ENCODE measurements around the gene ASPSCR1. TPM values are rescaled to one million over a fixed set of nuclear protein-coding genes. Genes with fewer than 3 reads are reported as not detected.

The ASPSCR1 gene
- total and polyA plus RNA-seq, 9 of the 15 experiments (the other 6 are each of a cell fraction or from before 2014, with no cell fraction given): 0.90 to 36.9 (median 11.6) TPM

DNA sequence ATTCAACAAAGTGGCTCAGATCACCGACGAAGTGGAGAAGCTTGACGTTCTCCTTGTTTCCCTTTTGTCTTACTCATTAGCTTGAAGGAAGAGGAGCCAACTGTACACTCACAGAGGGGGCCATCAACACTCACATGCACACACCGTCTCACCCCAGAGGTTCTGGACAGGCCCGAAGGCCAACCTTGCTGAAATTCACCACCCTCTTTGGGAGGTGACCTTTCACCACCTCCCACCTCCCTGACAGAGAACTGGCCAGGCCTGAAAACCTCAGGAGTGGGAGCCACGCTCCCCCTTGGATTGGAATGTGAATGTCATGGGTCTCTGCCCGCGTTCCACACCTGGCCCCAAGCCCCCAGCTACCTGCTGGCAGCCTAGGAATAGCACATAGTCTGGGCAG lies 58.1 kb downstream of the ASPSCR1 start:
- 58% methylated on average over 6 of the region's 8 CpGs for WGBS (ENCODE audit: insufficient coverage, low coverage, missing lambda C conversion rate)
- ChIA-PET CTCF (ENCODE audit: low intra/inter-chr PET ratio) (no interaction called here), POLR2A (interaction anchor here (0.6 to 6.4 kb wide), 6 partner anchors 14 to 93 kb away, joined by 3 to 51 read pairs (median 4); partner anchors contain the start of genes CENPX and LRRC45)
- Histone ChIP-seq H3K79me2 (ENCODE audit: control insufficient read depth, insufficient read depth, low read length) (peaks cover 41% of the 10 kb centered on the region), H3K27ac (ENCODE audit: extremely low read depth, low read depth, low read length) (peak overlapping the region; percentile 23; the same call in 1 of the 3 replicates), H2AFZ (ENCODE audit: low read depth, low read length) (no peak overlapping the region), H3K27me3 (ENCODE audit: control insufficient read depth in 2 of 2, insufficient read depth in 2 of 2, low read length in 2 of 2) (no peaks in the 10 kb centered on the region), H3K9me1 (ENCODE audit: control insufficient read depth, insufficient read depth, low read length) (peaks cover 6% of the 10 kb centered on the region), H4K20me1 (replicated peaks; ENCODE audit: control insufficient read depth, insufficient read depth, low read length) (peaks cover 21% of the 10 kb centered on the region; the same call in 1 of the 2 replicates), H3K36me3 (ENCODE audit: control insufficient read depth, insufficient read depth, low read length) (peaks cover 38% of the 10 kb centered on the region; the same call in 2 of the 3 replicates), H3K4me1 (replicated peaks in 1 of 2; ENCODE audit: control insufficient read depth in 2 of 2, insufficient read depth in 2 of 2, low read length in 2 of 2) (peaks cover 29 to 80% of the 10 kb centered on the region in 2 experiments), H3K4me3 (no peak overlapping the region), H3K9me3 (replicated peaks; ENCODE audit: control insufficient read depth, insufficient read depth, low read depth, low read length) (no peaks in the 10 kb centered on the region), H3K4me2 (ENCODE audit: insufficient read depth, low read length) (no peak overlapping the region), H3K9ac (ENCODE audit: insufficient read depth in 1 of 2, low read depth in 2 of 2, low read length in 2 of 2) (peak overlapping the region in 1 of 2 experiments; percentile 97; a peak in 3 of 4 replicates)
- TF ChIP-seq, protein P1, sequence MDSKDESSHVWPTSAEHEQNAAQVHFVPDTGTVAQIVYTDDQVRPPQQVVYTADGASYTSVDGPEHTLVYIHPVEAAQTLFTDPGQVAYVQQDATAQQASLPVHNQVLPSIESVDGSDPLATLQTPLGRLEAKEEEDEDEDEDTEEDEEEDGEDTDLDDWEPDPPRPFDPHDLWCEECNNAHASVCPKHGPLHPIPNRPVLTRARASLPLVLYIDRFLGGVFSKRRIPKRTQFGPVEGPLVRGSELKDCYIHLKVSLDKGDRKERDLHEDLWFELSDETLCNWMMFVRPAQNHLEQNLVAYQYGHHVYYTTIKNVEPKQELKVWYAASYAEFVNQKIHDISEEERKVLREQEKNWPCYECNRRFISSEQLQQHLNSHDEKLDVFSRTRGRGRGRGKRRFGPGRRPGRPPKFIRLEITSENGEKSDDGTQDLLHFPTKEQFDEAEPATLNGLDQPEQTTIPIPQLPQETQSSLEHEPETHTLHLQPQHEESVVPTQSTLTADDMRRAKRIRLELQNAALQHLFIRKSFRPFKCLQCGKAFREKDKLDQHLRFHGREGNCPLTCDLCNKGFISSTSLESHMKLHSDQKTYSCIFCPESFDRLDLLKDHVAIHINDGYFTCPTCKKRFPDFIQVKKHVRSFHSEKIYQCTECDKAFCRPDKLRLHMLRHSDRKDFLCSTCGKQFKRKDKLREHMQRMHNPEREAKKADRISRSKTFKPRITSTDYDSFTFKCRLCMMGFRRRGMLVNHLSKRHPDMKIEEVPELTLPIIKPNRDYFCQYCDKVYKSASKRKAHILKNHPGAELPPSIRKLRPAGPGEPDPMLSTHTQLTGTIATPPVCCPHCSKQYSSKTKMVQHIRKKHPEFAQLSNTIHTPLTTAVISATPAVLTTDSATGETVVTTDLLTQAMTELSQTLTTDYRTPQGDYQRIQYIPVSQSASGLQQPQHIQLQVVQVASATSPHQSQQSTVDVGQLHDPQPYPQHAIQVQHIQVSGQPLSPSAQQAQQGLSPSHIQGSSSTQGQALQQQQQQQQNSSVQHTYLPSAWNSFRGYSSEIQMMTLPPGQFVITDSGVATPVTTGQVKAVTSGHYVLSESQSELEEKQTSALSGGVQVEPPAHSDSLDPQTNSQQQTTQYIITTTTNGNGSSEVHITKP (IDR thresholded peaks at IDR 0.05; ENCODE audit: partially characterized antibody): peak; percentile 92
- no peak for TF ChIP-seq PYGO2 (tag; IDR thresholded peaks at IDR 0.05)
- FAIRE-seq (no peak), DNase-seq (ENCODE audit: extremely low read depth in 1 of 4, low spot score in 3 of 4) (no peak), ATAC-seq (no peak)
- intact Hi-C loops (cut with micrococcal nuclease) (loop anchor here (10.0 kb wide), 1 partner anchor 309 kb away; no protein-coding TSS in a partner anchor), in situ Hi-C loops (cut with MboI) (no loop called here)
- BruUV-seq (replicated peaks): no TSS peak

Measured in K562 (cell line).